Brain microvascular endothelial cell (primary cell): ENCODE results near the gene PWP1.

Source experiments
- DNase-seq: peaks from one replicate; pipeline ENCODE4 v3.0.0-alpha.2; 2020
- H3K27ac ChIP-seq: fragments of 250-450 bp; sonication (Bioruptor Pico); 2 replicates; pipeline ENCODE4 v1.5.1; 2020; ENCODE audit warnings: mild to moderate bottlenecking, moderate library complexity
- H3K27me3 ChIP-seq: fragments of 250-450 bp; sonication (Bioruptor Pico); replicated peaks from 2 replicates; pipeline ENCODE4 v1.5.1; 2020; ENCODE audit warnings: mild to moderate bottlenecking
- H3K36me3 ChIP-seq: fragments of 250-450 bp; sonication (Bioruptor Pico); replicated peaks from 2 replicates; pipeline ENCODE4 v1.5.1; 2020; ENCODE audit warnings: mild to moderate bottlenecking
- H3K4me3 ChIP-seq: 2 replicates; pipeline ENCODE4 v1.5.1; 2011; ENCODE audit warnings: low read depth, mild to moderate bottlenecking, control low read depth, low read length, moderate library complexity
- CTCF ChIP-seq: IDR thresholded peaks from 2 replicates; pipeline ENCODE4 v1.5.1; 2011; ENCODE audit warnings: low read depth, mild to moderate bottlenecking, moderate library complexity, low read length, control low read depth, inconsistent platforms; ENCODE audit errors: missing control alignments
- in situ Hi-C: cut with HindIII; loops from 2 replicates; pipeline ENCODE4 v1.10.0; 2017; ENCODE audit warnings: low sequenced_read_pairs, low pct_ligation_motif_present

The PWP1 gene

GRCh38 chr12:107730618-107731341 lies 45.2 kb downstream of the PWP1 start:
- Histone ChIP-seq H3K36me3 (peaks cover 25% of the 10 kb centered on the region), H3K27me3 (no peaks in the 10 kb centered on the region), H3K27ac (no peak overlapping the region), H3K4me3 (no peak overlapping the region)
- in situ Hi-C loops, result no loop called here
- DNase-seq, result no peak
- no peak for TF ChIP-seq CTCF

GRCh38 chr12:107731366-107731765 lies 45.8 kb downstream of the PWP1 start:
- in situ Hi-C loops, result no loop called here
- Histone ChIP-seq H3K4me3 (no peak overlapping the region), H3K36me3 (peaks cover 31% of the 10 kb centered on the region), H3K27ac (no peak overlapping the region), H3K27me3 (no peaks in the 10 kb centered on the region)
- no peak for TF ChIP-seq CTCF
- DNase-seq, result no peak

- in situ Hi-C loops, result no loop called here
- no peak overlapping the region for H3K4me3 ChIP-seq
- no peak for DNase-seq
- no peak overlapping the region for H3K27ac ChIP-seq
- H3K27me3 ChIP-seq, result no peaks in the 10 kb centered on the region
- peaks cover 39% of the 10 kb centered on the region for H3K36me3 ChIP-seq
- TF ChIP-seq CTCF, result no peak
Observed at GRCh38 chr12:107732365-107732764, 46.8 kb downstream of the PWP1 start.

- no peak for DNase-seq
- Histone ChIP-seq H3K4me3 (no peak overlapping the region), H3K36me3 (peaks cover 55% of the 10 kb centered on the region), H3K27me3 (no peaks in the 10 kb centered on the region), H3K27ac (no peak overlapping the region)
- in situ Hi-C loops, result no loop called here
- no peak for TF ChIP-seq CTCF
Observed at GRCh38 chr12:107734139-107734538, 48.5 kb downstream of the PWP1 start.

- in situ Hi-C loops, result no loop called here
- no peak for TF ChIP-seq CTCF
- DNase-seq, result no peak
- Histone ChIP-seq H3K36me3 (peaks cover 61% of the 10 kb centered on the region), H3K4me3 (no peak overlapping the region), H3K27ac (no peak overlapping the region), H3K27me3 (no peaks in the 10 kb centered on the region)
Observed at GRCh38 chr12:107735763-107736162, 50.2 kb downstream of the PWP1 start.

- Histone ChIP-seq H3K36me3 (peaks cover 73% of the 10 kb centered on the region), H3K27me3 (no peaks in the 10 kb centered on the region), H3K27ac (no peak overlapping the region), H3K4me3 (no peak overlapping the region)
- no peak for DNase-seq
- TF ChIP-seq CTCF, result no peak
- in situ Hi-C loops, result no loop called here
Observed at GRCh38 chr12:107736914-107737313, 51.3 kb downstream of the PWP1 start.
